Loucy (cell line): Measurements from ENCODE around the gene ISLR2.
"Not testable (repeated sequence)": the region's sequence is repeated elsewhere in the genome, so short reads cannot be mapped to it uniquely, and the experiment has no call there.

Source experiments
- CTCF ChIP-seq: fragments of 200-600 bp; sonication (generic); conservative IDR thresholded peaks from 2 replicates; pipeline ENCODE4 v1.5.1; 2014; ENCODE audit warnings: mild to moderate bottlenecking, antibody characterized with exemption, low read length
- EZH2phosphoT487 ChIP-seq: fragments of 200-600 bp; IDR thresholded peaks from 2 replicates; pipeline ENCODE4 v1.6.1; 2018; ENCODE audit warnings: antibody characterized with exemption, mild to moderate bottlenecking, moderate library complexity, borderline replicate concordance

GRCh38 chr15:74099963-74100733 lies 30.2 kb upstream of the ISLR2 start:
- TF ChIP-seq CTCF, EZH2phosphoT487: not testable (repeated sequence)
